Measurements from ENCODE around the gene MEG3.
"Not testable (repeated sequence)": the region's sequence is repeated elsewhere in the genome, so short reads cannot be mapped to it uniquely, and the experiment has no call there.

The MEG3 gene

GRCh38 chr14:100789460-100790417 lies 36.2 kb upstream of the MEG3 start:
- DNase-seq (ENCODE audit: low read depth), result no peak

GRCh38 chr14:100790502-100791347 lies 35.2 kb upstream of the MEG3 start:
- no peak for DNase-seq (ENCODE audit: low read depth)

- no peak for DNase-seq (ENCODE audit: low read depth)
Measured at GRCh38 chr14:100791348-100791735, 34.6 kb upstream of the MEG3 start.

GRCh38 chr14:100791995-100792394 lies 33.9 kb upstream of the MEG3 start:
- no peak for DNase-seq (ENCODE audit: low read depth)

GRCh38 chr14:100796946-100797345 lies 29.0 kb upstream of the MEG3 start:
- no peak for DNase-seq (ENCODE audit: low read depth)

GRCh38 chr14:100800041-100800440 lies 25.9 kb upstream of the MEG3 start:
- DNase-seq (ENCODE audit: low read depth), result no peak

GRCh38 chr14:100801433-100801832 lies 24.5 kb upstream of the MEG3 start:
- not testable (repeated sequence) for DNase-seq (ENCODE audit: low read depth)

- DNase-seq (ENCODE audit: low read depth), result no peak
Measured at GRCh38 chr14:100802179-100802578, 23.7 kb upstream of the MEG3 start.

GRCh38 chr14:100802766-100803165 lies 23.2 kb upstream of the MEG3 start:
- no peak for DNase-seq (ENCODE audit: low read depth)

- DNase-seq (ENCODE audit: low read depth), result no peak
Measured at GRCh38 chr14:100803226-100803625, 22.7 kb upstream of the MEG3 start.

GRCh38 chr14:100803676-100804075 lies 22.2 kb upstream of the MEG3 start:
- no peak for DNase-seq (ENCODE audit: low read depth)

- DNase-seq (ENCODE audit: low read depth), result no peak
Measured at GRCh38 chr14:100804138-100804537, 21.8 kb upstream of the MEG3 start.

GRCh38 chr14:100804558-100805309 lies 21.2 kb upstream of the MEG3 start:
- DNase-seq (ENCODE audit: low read depth), result no peak

- no peak for DNase-seq (ENCODE audit: low read depth)
Measured at GRCh38 chr14:100806386-100806785, 19.5 kb upstream of the MEG3 start.

- no peak for DNase-seq (ENCODE audit: low read depth)
Measured at GRCh38 chr14:100807496-100807895, 18.4 kb upstream of the MEG3 start.

- no peak for DNase-seq (ENCODE audit: low read depth)
Measured at GRCh38 chr14:100807979-100808734, 17.8 kb upstream of the MEG3 start.

- no peak for DNase-seq (ENCODE audit: low read depth)
Measured at GRCh38 chr14:100810435-100810834, 15.5 kb upstream of the MEG3 start.

- no peak for DNase-seq (ENCODE audit: low read depth)
Measured at GRCh38 chr14:100810861-100811461, 15.0 kb upstream of the MEG3 start.

GRCh38 chr14:100813291-100813690 lies 12.6 kb upstream of the MEG3 start:
- DNase-seq (ENCODE audit: low read depth), result no peak

- DNase-seq (ENCODE audit: low read depth), result no peak
Measured at GRCh38 chr14:100815478-100816285, 10.2 kb upstream of the MEG3 start.
